Endothelial cell of umbilical vein (primary cell): ENCODE results near the gene ABHD11.

Experiments used
- POLR2A ChIP-seq: IDR thresholded peaks from 2 replicates; pipeline ENCODE4 v1.6.1; 2012; ENCODE audit warnings: low read depth, mild to moderate bottlenecking, control low read depth, low read length
- TF ChIP-seq, protein P1 (sequence below), 2 donors: IDR thresholded peaks; 1 replicate in 1 of 2; 2 replicates in 1 of 2; pipeline ENCODE4 v1.5.1; 2011; ENCODE audit warnings: low read length in 2 of 2, mild to moderate bottlenecking in 2 of 2, moderate library complexity in 2 of 2, control low read depth in 1 of 2, inconsistent platforms in 1 of 2, low read depth in 1 of 2; ENCODE audit not compliant: insufficient read depth in 1 of 2; ENCODE audit errors: extremely low read depth in 1 of 2
- TF ChIP-seq, protein P2 (sequence below): IDR thresholded peaks from 2 replicates; pipeline ENCODE4 v1.6.1; 2011; ENCODE audit not compliant: insufficient read depth, insufficient read length

DNA sequence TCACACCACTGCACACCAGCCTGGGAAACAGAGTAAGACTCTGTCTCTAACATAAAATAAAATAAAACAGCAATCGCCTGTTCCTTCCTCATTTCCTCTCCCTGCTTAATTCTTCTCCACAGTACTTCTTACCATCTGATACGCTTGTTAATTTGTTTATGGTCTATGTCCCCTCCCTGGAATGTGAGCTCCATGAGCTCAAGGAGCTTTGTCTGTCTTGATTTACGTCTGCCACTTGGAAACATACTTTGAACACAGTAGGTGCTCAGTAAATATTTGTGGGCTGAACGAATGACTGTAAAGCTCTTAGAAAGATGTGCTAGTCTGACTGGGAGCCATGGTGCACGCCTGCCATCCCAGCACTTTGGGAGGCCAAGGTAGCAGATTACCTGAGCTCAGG lies 10.1 kb downstream of the ABHD11 start:
- TF ChIP-seq POLR2A, result no peak
- TF ChIP-seq, protein P1, sequence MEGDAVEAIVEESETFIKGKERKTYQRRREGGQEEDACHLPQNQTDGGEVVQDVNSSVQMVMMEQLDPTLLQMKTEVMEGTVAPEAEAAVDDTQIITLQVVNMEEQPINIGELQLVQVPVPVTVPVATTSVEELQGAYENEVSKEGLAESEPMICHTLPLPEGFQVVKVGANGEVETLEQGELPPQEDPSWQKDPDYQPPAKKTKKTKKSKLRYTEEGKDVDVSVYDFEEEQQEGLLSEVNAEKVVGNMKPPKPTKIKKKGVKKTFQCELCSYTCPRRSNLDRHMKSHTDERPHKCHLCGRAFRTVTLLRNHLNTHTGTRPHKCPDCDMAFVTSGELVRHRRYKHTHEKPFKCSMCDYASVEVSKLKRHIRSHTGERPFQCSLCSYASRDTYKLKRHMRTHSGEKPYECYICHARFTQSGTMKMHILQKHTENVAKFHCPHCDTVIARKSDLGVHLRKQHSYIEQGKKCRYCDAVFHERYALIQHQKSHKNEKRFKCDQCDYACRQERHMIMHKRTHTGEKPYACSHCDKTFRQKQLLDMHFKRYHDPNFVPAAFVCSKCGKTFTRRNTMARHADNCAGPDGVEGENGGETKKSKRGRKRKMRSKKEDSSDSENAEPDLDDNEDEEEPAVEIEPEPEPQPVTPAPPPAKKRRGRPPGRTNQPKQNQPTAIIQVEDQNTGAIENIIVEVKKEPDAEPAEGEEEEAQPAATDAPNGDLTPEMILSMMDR (IDR thresholded peaks at IDR 0.05; ENCODE audit: extremely low read depth in 1 of 2, insufficient read depth in 1 of 2, low read depth in 1 of 2, low read length in 2 of 2), result no peak
- TF ChIP-seq, protein P2, sequence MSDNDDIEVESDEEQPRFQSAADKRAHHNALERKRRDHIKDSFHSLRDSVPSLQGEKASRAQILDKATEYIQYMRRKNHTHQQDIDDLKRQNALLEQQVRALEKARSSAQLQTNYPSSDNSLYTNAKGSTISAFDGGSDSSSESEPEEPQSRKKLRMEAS, result no peak
